Mammary epithelial cell (primary cell): ENCODE measurements around the gene CPSF7.

ENCODE experiments used
- CTCF ChIP-seq, 2 donors: IDR thresholded peaks in 1 of 2; conservative IDR thresholded peaks in 1 of 2; 2 replicates each; pipeline ENCODE4 v1.5.1; 2011 to 2012; ENCODE audit warnings: inconsistent platforms in 2 of 2, low read length in 2 of 2, mild to moderate bottlenecking in 2 of 2, control low read depth in 1 of 2, low read depth in 1 of 2; ENCODE audit not compliant: insufficient read depth in 1 of 2; ENCODE audit errors: extremely low read depth in 1 of 2
- EZH2 ChIP-seq: IDR thresholded peaks from 2 replicates; pipeline ENCODE4 v1.6.1; 2012; ENCODE audit warnings: low read length, inconsistent platforms, borderline replicate concordance

DNA sequence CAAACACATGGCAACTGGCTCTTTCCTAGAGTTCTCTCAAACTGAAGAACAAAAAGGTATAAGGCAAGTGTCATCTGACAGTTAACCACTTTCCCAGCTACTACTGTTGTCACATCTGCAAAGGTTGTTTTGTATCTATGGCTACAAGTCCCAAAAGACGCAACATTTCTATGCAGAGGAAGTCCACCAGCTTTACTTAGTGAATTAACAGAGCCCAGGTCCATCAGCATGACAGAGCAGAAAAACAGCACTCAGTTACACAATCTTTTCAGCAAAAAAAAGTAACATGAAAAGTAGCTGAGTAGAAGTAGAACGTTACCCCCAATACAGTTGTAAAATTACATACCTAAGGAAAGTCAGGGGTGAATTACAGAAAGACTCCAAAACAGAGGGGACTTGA, 12.1 kb downstream of the CPSF7 start:
- TF ChIP-seq CTCF (conservative IDR thresholded peaks at IDR 0.05 in 1 of 2, IDR thresholded peaks at IDR 0.05 in 1 of 2; ENCODE audit: extremely low read depth in 1 of 2, insufficient read depth in 1 of 2, low read depth in 1 of 2, low read length in 2 of 2) = no peak
- no peak for TF ChIP-seq EZH2
